ES-I3 (cell line): ENCODE measurements around the gene NAA16.

Experiments
- H3K36me3 ChIP-seq: 2 replicates; pipeline ENCODE4 v1.6.1; 2013; ENCODE audit warnings: mild to moderate bottlenecking, low read length, control low read depth, moderate library complexity; ENCODE audit not compliant: insufficient read depth
- H3K4me1 ChIP-seq: 2 replicates; pipeline ENCODE4 v1.6.1; 2013; ENCODE audit warnings: mild to moderate bottlenecking, control low read depth, low read length; ENCODE audit not compliant: insufficient read depth
- H3K9ac ChIP-seq: 2 replicates; pipeline ENCODE4 v1.6.1; 2013; ENCODE audit warnings: low read depth, mild to moderate bottlenecking, low read length, moderate library complexity
- H3K9me3 ChIP-seq: 2 replicates; pipeline ENCODE4 v1.6.1; 2013; ENCODE audit warnings: mild to moderate bottlenecking, low read length, moderate library complexity; ENCODE audit not compliant: control insufficient read depth, insufficient read depth

The NAA16 gene

GRCh38 chr13:41291246-41291645 is 19.8 kb upstream of the NAA16 start:
- H3K4me1 ChIP-seq, result peaks cover 6% of the 10 kb centered on the region; the same call in 1 of the 2 replicates
- H3K36me3 ChIP-seq, result no peaks in the 10 kb centered on the region
- H3K9ac ChIP-seq, result no peak overlapping the region
- H3K9me3 ChIP-seq, result no peaks in the 10 kb centered on the region

- H3K9ac ChIP-seq, result no peak overlapping the region
- no peaks in the 10 kb centered on the region for H3K36me3 ChIP-seq
- H3K9me3 ChIP-seq, result no peaks in the 10 kb centered on the region
Measured at GRCh38 chr13:41293272-41293671, 17.8 kb upstream of the NAA16 start.

GRCh38 chr13:41294914-41295313 is 16.2 kb upstream of the NAA16 start:
- no peaks in the 10 kb centered on the region for H3K36me3 ChIP-seq
- H3K4me1 ChIP-seq, result no peaks in the 10 kb centered on the region
- no peak overlapping the region for H3K9ac ChIP-seq
- H3K9me3 ChIP-seq, result no peaks in the 10 kb centered on the region

More at GRCh38 chr13:41293272-41293671, 17.8 kb upstream of the NAA16 start:
- no peaks in the 10 kb centered on the region for H3K4me1 ChIP-seq

GRCh38 chr13:41295973-41296372 is 15.1 kb upstream of the NAA16 start:
- no peaks in the 10 kb centered on the region for H3K36me3 ChIP-seq
- H3K9me3 ChIP-seq, result no peaks in the 10 kb centered on the region
- H3K4me1 ChIP-seq, result no peaks in the 10 kb centered on the region
- no peak overlapping the region for H3K9ac ChIP-seq

- Histone ChIP-seq H3K4me1 (no peaks in the 10 kb centered on the region), H3K9me3 (no peaks in the 10 kb centered on the region), H3K36me3 (no peaks in the 10 kb centered on the region), H3K9ac (no peak overlapping the region)
Measured at GRCh38 chr13:41296879-41297646, 14.0 kb upstream of the NAA16 start.

GRCh38 chr13:41299316-41300094 is 11.6 kb upstream of the NAA16 start:
- Histone ChIP-seq H3K9me3 (no peaks in the 10 kb centered on the region), H3K36me3 (no peaks in the 10 kb centered on the region), H3K4me1 (no peaks in the 10 kb centered on the region), H3K9ac (no peak overlapping the region)

- H3K9ac ChIP-seq, result no peak overlapping the region
- no peaks in the 10 kb centered on the region for H3K36me3 ChIP-seq
- H3K4me1 ChIP-seq, result no peaks in the 10 kb centered on the region
- H3K9me3 ChIP-seq, result no peaks in the 10 kb centered on the region
Measured at GRCh38 chr13:41302743-41303142, 8.3 kb upstream of the NAA16 start.

GRCh38 chr13:41304551-41304950 is 6.5 kb upstream of the NAA16 start:
- no peaks in the 10 kb centered on the region for H3K36me3 ChIP-seq
- no peaks in the 10 kb centered on the region for H3K9me3 ChIP-seq
- H3K4me1 ChIP-seq, result no peaks in the 10 kb centered on the region
- H3K9ac ChIP-seq, result no peak overlapping the region

GRCh38 chr13:41306271-41307145 is 4.6 kb upstream of the NAA16 start:
- no peaks in the 10 kb centered on the region for H3K9me3 ChIP-seq
- no peaks in the 10 kb centered on the region for H3K4me1 ChIP-seq
- H3K9ac ChIP-seq, result no peak overlapping the region
- no peaks in the 10 kb centered on the region for H3K36me3 ChIP-seq

GRCh38 chr13:41307884-41308640 is 3.0 kb upstream of the NAA16 start:
- H3K9ac ChIP-seq, result no peak overlapping the region
- no peaks in the 10 kb centered on the region for H3K36me3 ChIP-seq
- no peaks in the 10 kb centered on the region for H3K4me1 ChIP-seq
- H3K9me3 ChIP-seq, result no peaks in the 10 kb centered on the region

- Histone ChIP-seq H3K4me1 (peaks cover 11% of the 10 kb centered on the region), H3K9me3 (no peaks in the 10 kb centered on the region), H3K36me3 (no peaks in the 10 kb centered on the region), H3K9ac (peak overlapping the region; percentile 75)
Measured at GRCh38 chr13:41311406-41312175, 524 bp downstream of the NAA16 start.

GRCh38 chr13:41312176-41312500 is 1.1 kb downstream of the NAA16 start:
- Histone ChIP-seq H3K9ac (peak overlapping the region; percentile 75), H3K36me3 (no peaks in the 10 kb centered on the region), H3K9me3 (no peaks in the 10 kb centered on the region), H3K4me1 (peaks cover 11% of the 10 kb centered on the region)

- peak overlapping the region; percentile 22; the same call in 1 of the 2 replicates for H3K9ac ChIP-seq
- peaks cover 11% of the 10 kb centered on the region for H3K4me1 ChIP-seq
- H3K36me3 ChIP-seq, result no peaks in the 10 kb centered on the region
- no peaks in the 10 kb centered on the region for H3K9me3 ChIP-seq
Measured at GRCh38 chr13:41313117-41313516, 2.0 kb downstream of the NAA16 start.
